CD4-positive, alpha-beta T cell (primary cell): ENCODE data around the gene ZC3H7A. TPM values are rescaled to one million over a fixed set of nuclear protein-coding genes. Genes with fewer than 3 reads are reported as not detected.

Experiments
- ATAC-seq: fragments of 200-7000 bp; cut with Tn5 transposase; one replicate; pipeline ENCODE4 v1.10.0; 2022; ENCODE audit warnings: mild to moderate bottlenecking; ENCODE audit not compliant: poor library complexity
- CTCF ChIA-PET: fragments of 350-600 bp; sonication (Branson Sonifier 250); formaldehyde crosslinking; loops from one replicate; lab custom pipeline; 2021; ENCODE audit warnings: antibody characterized with exemption, inconsistent platforms; lab: Charles Lee
- POLR2A ChIA-PET: fragments of 350-600 bp; sonication (Branson Sonifier 250); formaldehyde crosslinking; loops from one replicate; lab custom pipeline; 2021; ENCODE audit warnings: antibody characterized with exemption, inconsistent platforms; lab: Charles Lee
- DNase-seq, 14 experiments: peaks; one replicate each; pipeline ENCODE4 v3.0.0-alpha.2; 2013 to 2020; ENCODE audit warnings: mixed read lengths in 2 of 14
- H3K27ac ChIP-seq, 2 donors: one replicate each; pipeline versions ENCODE4 v1.5.1 to v1.7.0; 2013; ENCODE audit warnings: low read length in 2 of 2, low read depth in 1 of 2, mild to moderate bottlenecking in 1 of 2
- H3K27me3 ChIP-seq, 2 experiments: 1 replicate in 1 of 2; 2 replicates in 1 of 2; pipeline versions ENCODE4 v1.6.1 to v1.7.0; 2013; ENCODE audit warnings: low read length in 2 of 2, control low read depth in 1 of 2, mild to moderate bottlenecking in 1 of 2, moderate library complexity in 1 of 2; ENCODE audit not compliant: insufficient read depth in 2 of 2, control insufficient read depth in 1 of 2
- H3K36me3 ChIP-seq: one replicate; pipeline ENCODE4 v1.6.1; 2013; ENCODE audit warnings: low read length, control low read depth; ENCODE audit not compliant: insufficient read depth
- H3K4me1 ChIP-seq: one replicate; pipeline ENCODE4 v1.6.1; 2013; ENCODE audit warnings: low read length, control low read depth; ENCODE audit not compliant: insufficient read depth
- H3K4me3 ChIP-seq: one replicate; pipeline ENCODE4 v1.5.1; 2013; ENCODE audit warnings: mild to moderate bottlenecking, low read length, moderate library complexity
- H3K9me3 ChIP-seq, 2 experiments: 1 replicate in 1 of 2; 2 replicates in 1 of 2; pipeline versions ENCODE4 v1.6.1 to v1.7.0; 2013; ENCODE audit warnings: low read length in 2 of 2, mild to moderate bottlenecking in 2 of 2, control low read depth in 1 of 2, moderate library complexity in 1 of 2; ENCODE audit not compliant: control insufficient read depth in 1 of 2, insufficient read depth in 1 of 2
- H3K27ac Mint-ChIP-seq: one replicate; pipeline ENCODE4 v1.8.0; 2020; ENCODE audit warnings: mixed read lengths
- H3K27me3 Mint-ChIP-seq: one replicate; pipeline ENCODE4 v1.8.0; 2021; ENCODE audit warnings: mixed read lengths
- H3K36me3 Mint-ChIP-seq: one replicate; pipeline ENCODE4 v1.8.0; 2021; ENCODE audit warnings: low read depth, mixed read lengths
- H3K4me1 Mint-ChIP-seq: one replicate; pipeline ENCODE4 v1.8.0; 2021; ENCODE audit warnings: low read depth, mixed read lengths
- H3K4me3 Mint-ChIP-seq: one replicate; pipeline ENCODE4 v1.8.0; 2020; ENCODE audit warnings: mild to moderate bottlenecking, mixed read lengths
- H3K9me3 Mint-ChIP-seq: one replicate; pipeline ENCODE4 v1.8.0; 2020; ENCODE audit warnings: mixed read lengths
- CTCF ChIP-seq: fragments of 200-600 bp; IDR thresholded peaks from one replicate; pipeline ENCODE4 v1.8.0; 2022; ENCODE audit warnings: antibody characterized with exemption, mild to moderate bottlenecking
- intact Hi-C, 2 experiments: fragments of 100-400 bp; cut with DNase I in 1 of 2; cut with micrococcal nuclease in 1 of 2; formaldehyde crosslinking; loops; one replicate each; pipeline versions ENCODE4 v1.15.1 to v1.9.0; 2023 to 2025; cut with DNase I, micrococcal nuclease
- total RNA-seq, 174 experiments: library from RNA in 2 of 174; stranded (reverse) in 2 of 174; gene quantifications; one replicate each; pipeline ENCODE4 v1.2.3 and lab custom pipeline; 2021 to 2026

ZC3H7A gene
- total RNA-seq, 2 experiments from 2014 or later: 131 to 143 TPM

- TF ChIP-seq CTCF: no peak
- H3K27ac ChIP-seq: no peak overlapping the region
- Mint-ChIP-seq H3K27me3 (no peaks in the 10 kb centered on the region), H3K27ac (no peak overlapping the region), H3K4me3 (no peak overlapping the region), H3K4me1 (peaks cover 27% of the 10 kb centered on the region), H3K9me3 (no peaks in the 10 kb centered on the region), H3K36me3 (peaks cover 90% of the 10 kb centered on the region)
- DNase-seq (no peak), ATAC-seq (no peak)
- CTCF ChIA-PET: interaction anchor here (0.8 kb wide), 1 partner anchor 20 kb away, joined by 3 read pairs; no protein-coding TSS in a partner anchor
- H3K4me3 ChIP-seq: no peak overlapping the region
- H3K36me3 ChIP-seq: peaks cover 74% of the 10 kb centered on the region
- intact Hi-C loops: no loop called here
- no peaks in the 10 kb centered on the region for H3K27me3 ChIP-seq
- POLR2A ChIA-PET: no interaction called here
- no peaks in the 10 kb centered on the region for H3K9me3 ChIP-seq
- H3K4me1 ChIP-seq: peaks cover 14% of the 10 kb centered on the region
These were observed 71.6 kb downstream of the ZC3H7A start for GRCh38 chr16:11725457-11725856.

- H3K4me1 ChIP-seq: no peaks in the 10 kb centered on the region
- no peak for ATAC-seq
- Mint-ChIP-seq H3K9me3 (no peaks in the 10 kb centered on the region), H3K4me1 (peaks cover 10% of the 10 kb centered on the region), H3K27ac (no peak overlapping the region), H3K36me3 (peaks cover 81% of the 10 kb centered on the region), H3K27me3 (no peaks in the 10 kb centered on the region), H3K4me3 (no peak overlapping the region)
- H3K36me3 ChIP-seq: peaks cover 59% of the 10 kb centered on the region
- DNase-seq: no peak
- H3K27me3 ChIP-seq: no peaks in the 10 kb centered on the region
- intact Hi-C loops: no loop called here
- H3K9me3 ChIP-seq: no peaks in the 10 kb centered on the region
- no peak overlapping the region for H3K4me3 ChIP-seq
- ChIA-PET POLR2A (no interaction called here), CTCF (interaction anchor here (1.2 kb wide), 1 partner anchor 8 kb away, joined by 4 read pairs; no protein-coding TSS in a partner anchor)
- H3K27ac ChIP-seq: no peak overlapping the region
- no peak for TF ChIP-seq CTCF
These were observed 74.6 kb downstream of the ZC3H7A start for GRCh38 chr16:11722468-11722808.

GRCh38 chr16:11721781-11722467 lies 75.1 kb downstream of the ZC3H7A start:
- H3K4me3 Mint-ChIP-seq: no peak overlapping the region
- H3K36me3 ChIP-seq: peaks cover 59% of the 10 kb centered on the region
- peaks cover 76% of the 10 kb centered on the region for H3K36me3 Mint-ChIP-seq
- H3K9me3 Mint-ChIP-seq: no peaks in the 10 kb centered on the region
- CTCF ChIA-PET: no interaction called here
- peak overlapping the region; percentile 1 for H3K27ac Mint-ChIP-seq
- no peaks in the 10 kb centered on the region for H3K27me3 ChIP-seq
- no peak for DNase-seq
- no peak for TF ChIP-seq CTCF
- H3K27ac ChIP-seq: no peak overlapping the region
- H3K4me3 ChIP-seq: no peak overlapping the region
- peaks cover 10% of the 10 kb centered on the region for H3K4me1 Mint-ChIP-seq
- intact Hi-C loops: no loop called here
- no peaks in the 10 kb centered on the region for H3K27me3 Mint-ChIP-seq
- H3K4me1 ChIP-seq: no peaks in the 10 kb centered on the region
- no peak for ATAC-seq
- H3K9me3 ChIP-seq: no peaks in the 10 kb centered on the region
- POLR2A ChIA-PET: no interaction called here
